OCI-LY3 (cell line): ENCODE results near the gene VBP1.

ENCODE experiments used
- EZH2phosphoT487 ChIP-seq: fragments of 200-600 bp; shearing (Covaris generic); IDR thresholded peaks from 2 replicates; pipeline ENCODE4 v1.6.1; 2018; ENCODE audit warnings: antibody characterized with exemption, mixed run types, low read depth
- TF ChIP-seq, protein P1 (sequence below): fragments of 200-600, 300-600 bp; sonication (generic); IDR thresholded peaks from 2 replicates; pipeline ENCODE4 v1.5.1; 2014; ENCODE audit warnings: antibody characterized with exemption, low read length, low read depth

- TF ChIP-seq EZH2phosphoT487: no peak
- TF ChIP-seq, protein P1, sequence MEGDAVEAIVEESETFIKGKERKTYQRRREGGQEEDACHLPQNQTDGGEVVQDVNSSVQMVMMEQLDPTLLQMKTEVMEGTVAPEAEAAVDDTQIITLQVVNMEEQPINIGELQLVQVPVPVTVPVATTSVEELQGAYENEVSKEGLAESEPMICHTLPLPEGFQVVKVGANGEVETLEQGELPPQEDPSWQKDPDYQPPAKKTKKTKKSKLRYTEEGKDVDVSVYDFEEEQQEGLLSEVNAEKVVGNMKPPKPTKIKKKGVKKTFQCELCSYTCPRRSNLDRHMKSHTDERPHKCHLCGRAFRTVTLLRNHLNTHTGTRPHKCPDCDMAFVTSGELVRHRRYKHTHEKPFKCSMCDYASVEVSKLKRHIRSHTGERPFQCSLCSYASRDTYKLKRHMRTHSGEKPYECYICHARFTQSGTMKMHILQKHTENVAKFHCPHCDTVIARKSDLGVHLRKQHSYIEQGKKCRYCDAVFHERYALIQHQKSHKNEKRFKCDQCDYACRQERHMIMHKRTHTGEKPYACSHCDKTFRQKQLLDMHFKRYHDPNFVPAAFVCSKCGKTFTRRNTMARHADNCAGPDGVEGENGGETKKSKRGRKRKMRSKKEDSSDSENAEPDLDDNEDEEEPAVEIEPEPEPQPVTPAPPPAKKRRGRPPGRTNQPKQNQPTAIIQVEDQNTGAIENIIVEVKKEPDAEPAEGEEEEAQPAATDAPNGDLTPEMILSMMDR: no peak
Observed at GRCh38 chrX:155211208-155211607, 5.1 kb upstream of the VBP1 start.
